ENCODE results near the gene BCAP31.

DNA sequence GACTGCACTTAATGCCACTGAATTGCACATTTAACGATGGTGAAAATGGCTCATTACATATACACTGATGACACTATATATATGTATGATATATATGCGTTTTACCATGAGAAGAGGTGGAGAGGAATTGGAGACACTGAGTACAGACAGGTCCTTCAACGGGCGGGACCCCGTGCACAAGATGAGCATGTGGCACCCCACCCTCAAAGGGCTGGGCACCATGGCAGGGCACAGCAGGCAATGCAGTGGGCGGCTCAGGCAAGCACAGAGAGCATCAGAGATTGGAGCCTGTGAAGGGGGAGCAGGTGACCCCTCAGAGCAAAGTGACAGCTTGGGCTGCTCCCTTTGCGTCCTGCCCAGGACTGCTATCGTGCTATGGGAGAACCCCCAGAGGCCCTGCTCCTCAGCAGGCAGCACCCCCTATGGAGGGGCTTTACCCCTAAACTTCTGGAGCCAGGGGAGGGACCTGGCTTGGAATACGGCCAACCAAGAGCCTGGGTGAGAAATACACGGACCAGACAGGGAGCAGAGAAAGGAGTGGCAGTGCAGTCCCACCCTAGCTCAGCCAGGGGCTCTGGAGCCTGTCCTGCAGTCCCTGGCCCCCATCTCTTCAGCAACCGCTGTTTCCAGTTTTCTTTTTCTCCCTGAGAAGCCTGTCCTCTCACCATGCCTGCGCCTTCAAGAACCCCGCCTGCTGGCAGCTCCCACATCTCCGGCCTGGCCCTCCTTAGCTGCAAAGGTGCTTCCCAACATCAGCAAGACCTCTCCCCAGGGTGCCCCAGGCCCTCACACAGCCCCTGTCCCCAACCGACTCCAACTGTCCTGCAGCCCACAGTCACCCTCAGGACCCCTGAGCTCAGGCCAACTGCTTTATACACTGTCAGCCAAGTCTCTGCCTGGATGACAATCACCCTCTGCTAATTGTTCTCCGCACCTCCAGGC is 26.0 kb downstream of the BCAP31 start:
- TF ChIP-seq CTCF (conservative IDR thresholded peaks at IDR 0.05) (no peak), ZFX (IDR thresholded peaks at IDR 0.05) (no peak)
